Adrenal gland (tissue), 12 donors: ENCODE results near the gene LARGE1. TPM values are rescaled to one million over a fixed set of nuclear protein-coding genes. Genes with fewer than 3 reads are reported as not detected.

ENCODE experiments used
- DNase-seq, 7 donors: peaks; one replicate each; pipeline ENCODE4 v3.0.0-alpha.2; 2019 to 2020
- H3K27ac ChIP-seq, 5 donors: fragments of 200-600 bp; sonication (generic) in 4 of 5; 1 replicate in 3 of 5; 2 replicates in 2 of 5; pipeline versions ENCODE4 v1.5.1 to v1.8.0; 2016 to 2020; ENCODE audit warnings: mild to moderate bottlenecking in 1 of 5
- H3K27me3 ChIP-seq: fragments of 200-600 bp; 2 replicates; pipeline ENCODE4 v1.8.0; 2021
- H3K36me3 ChIP-seq, 2 donors: fragments of 200-600 bp; replicated peaks in 1 of 2; 1 replicate in 1 of 2; 2 replicates in 1 of 2; pipeline versions ENCODE4 v1.5.1 to v1.8.0; 2018 to 2022
- H3K4me1 ChIP-seq, 2 donors: fragments of 200-600 bp; replicated peaks in 1 of 2; 1 replicate in 1 of 2; 2 replicates in 1 of 2; pipeline versions ENCODE4 v1.5.1 to v1.8.0; 2018 to 2021
- H3K4me3 ChIP-seq, 4 donors: fragments of 200-600 bp; sonication (generic) in 3 of 4; one replicate each; pipeline ENCODE4 v1.5.1; 2016 to 2018
- H3K9me3 ChIP-seq, 3 donors: fragments of 200-600 bp; sonication (generic) in 1 of 3; replicated peaks in 1 of 3; 1 replicate in 2 of 3; 2 replicates in 1 of 3; pipeline versions ENCODE4 v1.5.1 to v1.8.0; 2016 to 2021
- CTCF ChIP-seq, 6 experiments: fragments of 450-650 bp in 4 of 6; fragments of 200-600 bp in 2 of 6; sonication (generic) in 1 of 6; IDR thresholded peaks; 1 replicate in 5 of 6; 2 replicates in 1 of 6; pipeline versions ENCODE4 v1.5.1 to v1.8.0; 2016 to 2021; ENCODE audit warnings: antibody characterized with exemption in 6 of 6, mild to moderate bottlenecking in 2 of 6, moderate library complexity in 1 of 6
- POLR2A ChIP-seq, 2 donors: fragments of 450-650 bp; IDR thresholded peaks; one replicate each; pipeline ENCODE4 v1.6.1; 2017; ENCODE audit warnings: antibody characterized with exemption in 2 of 2, mild to moderate bottlenecking in 2 of 2, moderate library complexity in 1 of 2
- WGBS, 4 donors: extraction: QIAGEN DNeasy Blood & Tissue Kit in 2 of 4; methylation state at CpG; one replicate each; pipeline versions ENCODE4 v1.1.5 to v1.1.7; 2013 to 2017; 5-methylcytosine and 5-hydroxymethylcytosine counted together
- intact Hi-C, 2 donors: fragments of 100-400 bp; cut with DNase I; formaldehyde crosslinking; loops; one replicate each; pipeline versions ENCODE4 v1.14.1 to v1.15.0; 2022 to 2023
- polyA plus RNA-seq, 3 donors: library from polyadenylated mRNA; stranded (reverse); fragments of 200-250 nt in 2 of 3; fragments of 350-450 nt in 1 of 3; fragmentation: Illumina TruSeq in 1 of 3; extraction: RNeasy Lipid Tissue Mini Kit (QIAGEN cat#74804) in 1 of 3; gene quantifications; one replicate each; pipeline ENCODE4 v1.2.3, GENCODE V29; 2013 to 2014
- total RNA-seq, 9 donors: library from RNA; depleted of rRNA in 4 of 9; stranded (reverse); fragments of >200 nt in 4 of 9; fragments of 120-200 nt in 1 of 9; fragmentation: NEBNext Ultra II Directional in 1 of 9; extraction: Animal tissue kit (Norgen Biotek cat#: 25700) in 1 of 9; gene quantifications; one replicate each; pipeline versions ENCODE4 v1.1.0 to v1.2.4, GENCODE V29; 2013 to 2023
- donor health status: healthy with polysubstance abuse.
- donor health status: Bipolar disorder and iron deficiency.
- donor health status: DM: yes; HTN: yes; CAD: no.
- donor health status: DM: no; HTN: no; CAD: no.
- donor health status: DM: no; HTN: no; CAD: no.
- donor health status: DM: yes; HTN: yes; CAD: no.

Gene LARGE1
- total and polyA plus RNA-seq, 12 donors, result 3.4 to 67.6 (median 30.6) TPM

- no peak overlapping the region for H3K27ac ChIP-seq
- no peak overlapping the region for H3K4me3 ChIP-seq
- H3K27me3 ChIP-seq, result no peaks in the 10 kb centered on the region
- intact Hi-C loops, result no loop called here
- H3K36me3 ChIP-seq, result no peaks in the 10 kb centered on the region
- no peaks in the 10 kb centered on the region for H3K9me3 ChIP-seq
- 44 to 55% (median 52%) methylated on average over 2 of the region's 2 CpGs for WGBS, 4 donors
- TF ChIP-seq CTCF (IDR thresholded peaks at IDR 0.05) (no peak), POLR2A (IDR thresholded peaks at IDR 0.05) (no peak)
- DNase-seq, result no peak
- no peaks in the 10 kb centered on the region for H3K4me1 ChIP-seq
Observed at GRCh38 chr22:33669746-33670145, 250.5 kb downstream of the LARGE1 start.

GRCh38 chr22:33666961-33667619, 253.2 kb downstream of the LARGE1 start:
- H3K27me3 ChIP-seq, result no peaks in the 10 kb centered on the region
- intact Hi-C loops, result no loop called here

GRCh38 chr22:33666279-33666960, 253.9 kb downstream of the LARGE1 start:
- Histone ChIP-seq H3K9me3 (no peaks in the 10 kb centered on the region), H3K4me3 (no peak overlapping the region), H3K36me3 (no peaks in the 10 kb centered on the region), H3K27me3 (no peaks in the 10 kb centered on the region), H3K4me1 (no peaks in the 10 kb centered on the region), H3K27ac (no peak overlapping the region)
- TF ChIP-seq CTCF (IDR thresholded peaks at IDR 0.05) (no peak), POLR2A (IDR thresholded peaks at IDR 0.05) (no peak)
- 77 to 91% (median 83%) methylated on average over 4 of the region's 4 CpGs for WGBS, 4 donors
- intact Hi-C loops, result no loop called here
- no peak for DNase-seq

More at GRCh38 chr22:33666961-33667619, 253.2 kb downstream of the LARGE1 start:
- DNase-seq, result peak in 1 of 7 donors; percentile 8
- Histone ChIP-seq H3K27ac (no peak overlapping the region), H3K36me3 (no peaks in the 10 kb centered on the region), H3K9me3 (no peaks in the 10 kb centered on the region), H3K4me3 (no peak overlapping the region), H3K4me1 (no peaks in the 10 kb centered on the region)
- TF ChIP-seq POLR2A (IDR thresholded peaks at IDR 0.05), result no peak
- no peak for TF ChIP-seq CTCF (IDR thresholded peaks at IDR 0.05)
- WGBS, 4 donors, result 56 to 68% (median 59%) methylated on average over 6 of the region's 6 CpGs

GRCh38 chr22:33659448-33659847, 260.8 kb downstream of the LARGE1 start:
- no peak for TF ChIP-seq POLR2A (IDR thresholded peaks at IDR 0.05)
- no peak for TF ChIP-seq CTCF (IDR thresholded peaks at IDR 0.05)
- Histone ChIP-seq H3K4me1 (peaks cover 0 to 14% of the 10 kb centered on the region in 2 donors), H3K36me3 (no peaks in the 10 kb centered on the region), H3K4me3 (no peak overlapping the region), H3K27ac (peak overlapping the region in 2 of 5 donors; percentile 7 to 63), H3K9me3 (no peaks in the 10 kb centered on the region), H3K27me3 (no peaks in the 10 kb centered on the region)
- intact Hi-C loops, result no loop called here
- DNase-seq, result peak in 1 of 7 donors; percentile 15
- WGBS, 4 donors, result 59 to 76% (median 66%) methylated on average over 2 of the region's 2 CpGs
